ENCODE data around the gene TWIST2.
A peak's percentile ranks its signal among the peaks of the same experiment; 100 is the strongest.

Gene TWIST2

DNA sequence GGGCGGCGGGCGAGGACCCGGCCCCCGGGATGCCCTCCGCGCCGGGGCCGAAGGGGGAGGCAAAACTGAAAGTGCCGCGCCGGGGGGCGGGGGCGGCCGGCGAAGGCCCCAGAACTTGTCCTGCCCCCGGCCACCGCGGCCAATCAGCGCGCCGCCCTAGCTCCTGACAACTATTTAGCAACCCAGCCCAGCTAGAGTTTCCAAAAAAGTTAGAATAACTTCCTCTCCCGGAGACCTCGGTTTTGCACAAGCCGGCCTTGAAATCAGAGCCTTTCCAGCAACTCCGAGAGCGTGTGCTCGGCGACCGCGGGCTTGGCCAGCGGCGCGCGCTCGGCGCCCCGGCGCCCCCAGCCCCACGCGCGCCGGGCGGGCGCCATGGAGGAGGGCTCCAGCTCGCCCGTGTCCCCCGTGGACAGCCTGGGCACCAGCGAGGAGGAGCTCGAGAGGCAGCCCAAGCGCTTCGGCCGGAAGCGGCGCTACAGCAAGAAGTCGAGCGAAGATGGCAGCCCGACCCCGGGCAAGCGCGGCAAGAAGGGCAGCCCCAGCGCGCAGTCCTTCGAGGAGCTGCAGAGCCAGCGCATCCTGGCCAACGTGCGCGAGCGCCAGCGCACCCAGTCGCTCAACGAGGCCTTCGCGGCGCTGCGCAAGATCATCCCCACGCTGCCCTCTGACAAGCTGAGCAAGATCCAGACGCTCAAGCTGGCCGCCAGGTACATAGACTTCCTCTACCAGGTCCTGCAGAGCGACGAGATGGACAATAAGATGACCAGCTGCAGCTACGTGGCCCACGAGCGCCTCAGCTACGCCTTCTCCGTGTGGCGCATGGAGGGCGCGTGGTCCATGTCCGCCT is at the start of gene TWIST2:
TSS of gene TWIST2 (plus strand) at position 245 of the 850 bp plus-strand sequence. CDS start at position 376, 131 bp downstream.
- peak; percentile 52 for DNase-seq (ENCODE audit: low spot score)

DNA sequence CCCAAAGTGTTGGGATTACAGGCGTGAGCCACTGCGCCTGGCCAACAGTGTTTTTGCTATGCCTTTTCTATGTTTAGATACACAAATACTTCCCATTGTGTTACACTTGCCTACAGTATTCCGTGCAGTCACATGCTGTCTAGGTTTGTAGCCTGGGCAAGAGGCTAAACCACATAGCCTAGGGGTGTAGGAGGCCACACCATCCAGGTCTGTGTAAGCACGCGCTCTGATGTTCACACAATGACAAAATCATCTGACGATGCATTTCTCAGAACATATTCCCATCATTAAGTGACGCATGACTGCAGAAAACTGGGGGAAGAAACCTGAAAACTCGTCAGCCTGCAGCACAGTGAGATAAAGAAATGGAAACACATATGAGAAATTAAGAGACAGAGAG is 46.1 kb upstream of the TWIST2 start:
- no peak for DNase-seq (ENCODE audit: low spot score)

DNA sequence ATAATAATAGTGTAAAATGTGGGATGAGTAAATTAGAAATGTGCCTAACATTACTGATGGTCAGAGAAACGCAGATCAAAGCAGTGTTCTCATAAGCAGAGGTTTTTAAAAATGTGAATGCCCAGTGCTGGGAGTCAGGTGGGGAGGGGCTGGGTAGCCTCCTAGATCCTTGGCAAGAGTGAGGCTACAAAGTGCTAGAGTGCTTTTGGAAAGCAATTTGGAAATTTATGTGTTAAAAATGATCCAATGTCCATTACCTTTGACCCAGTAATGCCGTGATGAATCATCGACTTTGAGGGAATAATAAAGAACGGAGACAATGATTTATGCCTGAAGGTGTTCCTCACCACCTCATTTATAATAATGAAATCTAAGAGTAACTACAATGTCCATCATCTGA is 44.9 kb upstream of the TWIST2 start:
- DNase-seq (ENCODE audit: low spot score), result no peak

DNA sequence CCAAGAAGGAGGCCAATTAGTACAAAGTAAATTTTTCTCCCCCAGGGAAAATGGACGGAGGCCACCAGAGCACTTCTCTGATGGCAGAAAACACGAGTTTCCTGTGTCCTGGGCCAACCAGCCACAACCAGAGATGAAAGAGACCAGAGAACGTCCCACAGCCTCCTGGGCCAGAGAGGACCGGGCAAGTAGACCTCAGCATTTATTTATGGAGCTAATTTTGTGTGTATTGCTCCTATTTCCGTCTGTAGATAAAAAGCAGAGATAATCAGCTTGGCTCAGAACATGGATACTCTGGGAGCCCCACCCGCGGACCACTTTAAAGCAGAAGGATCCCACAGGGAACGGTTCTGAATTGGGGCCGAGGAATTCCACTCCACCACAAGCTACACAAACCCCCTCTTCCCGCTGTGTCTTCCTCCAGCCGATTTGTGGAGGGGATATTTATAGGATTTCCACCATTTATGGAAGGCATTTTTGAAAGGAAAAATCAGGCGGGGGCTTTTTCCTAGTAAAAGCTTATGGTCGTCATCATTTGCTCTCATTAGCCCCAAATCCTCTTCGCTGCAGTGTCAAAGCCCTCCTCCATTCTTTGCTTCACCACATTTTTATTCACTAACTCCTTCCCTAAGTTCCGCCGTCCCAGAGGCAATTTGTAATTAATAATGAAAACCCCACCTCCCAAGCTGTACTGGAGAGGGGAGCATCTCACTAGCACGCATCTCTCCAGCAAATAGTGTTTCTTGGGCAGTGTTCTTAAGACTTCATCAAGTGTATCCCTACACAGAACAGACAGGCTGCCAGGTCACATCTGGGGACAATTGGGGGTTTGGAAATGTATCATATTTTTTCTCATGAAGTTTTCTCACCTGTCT is 43.7 kb upstream of the TWIST2 start:
- DNase-seq (ENCODE audit: low spot score), result no peak

GRCh38 chr2:238808761-238809160 is 39.1 kb upstream of the TWIST2 start:
- no peak for DNase-seq (ENCODE audit: low spot score)

- no peak for DNase-seq (ENCODE audit: low spot score)
Measured at GRCh38 chr2:238810321-238810720, 37.6 kb upstream of the TWIST2 start.

GRCh38 chr2:238811293-238811692 is 36.6 kb upstream of the TWIST2 start:
- no peak for DNase-seq (ENCODE audit: low spot score)

DNA sequence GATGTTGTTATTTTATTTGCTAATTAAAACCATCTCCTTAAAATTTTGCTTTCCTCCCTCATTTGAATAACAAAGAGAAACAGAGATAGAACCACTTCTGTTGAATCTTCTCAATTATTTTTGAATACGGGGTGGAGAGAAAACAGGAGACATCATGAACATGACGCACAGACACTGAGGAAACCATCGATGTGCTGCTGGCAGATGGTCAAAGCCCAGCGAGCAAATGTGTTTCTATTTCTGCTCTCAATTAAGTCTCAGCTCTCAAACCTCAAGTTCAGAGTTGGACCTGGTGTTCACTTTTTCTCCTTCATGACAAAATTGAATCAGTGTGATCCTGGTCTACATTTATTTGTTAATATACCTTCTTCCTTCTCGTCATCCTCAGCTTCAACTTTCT is 36.1 kb upstream of the TWIST2 start:
- no peak for DNase-seq (ENCODE audit: low spot score)

- no peak for DNase-seq (ENCODE audit: low spot score)
Measured at GRCh38 chr2:238813109-238813508, 34.8 kb upstream of the TWIST2 start.

DNA sequence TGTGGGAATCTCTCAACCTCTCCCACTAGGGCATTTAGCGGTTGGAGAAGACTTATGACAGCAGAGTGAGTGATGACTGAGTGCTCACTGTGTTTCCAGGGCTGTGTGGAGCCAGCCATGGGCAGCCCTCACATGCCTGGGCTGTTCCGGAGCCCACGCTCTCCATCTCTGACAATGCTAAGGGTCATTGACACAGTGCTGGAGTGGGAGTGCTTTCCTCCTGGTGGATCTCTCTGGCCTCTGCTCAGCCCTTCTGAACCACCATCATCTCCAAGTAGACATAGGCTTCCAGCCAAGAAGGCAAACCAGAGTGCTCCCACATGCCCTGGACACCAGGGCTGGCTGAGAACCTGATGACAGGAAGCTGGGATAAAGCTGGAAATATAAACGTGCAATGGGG is 33.1 kb upstream of the TWIST2 start:
- DNase-seq (ENCODE audit: low spot score), result no peak

- no peak for DNase-seq (ENCODE audit: low spot score)
Measured at GRCh38 chr2:238816291-238816690, 31.6 kb upstream of the TWIST2 start.

GRCh38 chr2:238817382-238817781 is 30.5 kb upstream of the TWIST2 start:
- no peak for DNase-seq (ENCODE audit: low spot score)

GRCh38 chr2:238817891-238818290 is 30.0 kb upstream of the TWIST2 start:
- no peak for DNase-seq (ENCODE audit: low spot score)

GRCh38 chr2:238818561-238818960 is 29.3 kb upstream of the TWIST2 start:
- DNase-seq (ENCODE audit: low spot score), result no peak

- DNase-seq (ENCODE audit: low spot score), result no peak
Measured at GRCh38 chr2:238820197-238820596, 27.7 kb upstream of the TWIST2 start.

GRCh38 chr2:238820916-238821315 is 27.0 kb upstream of the TWIST2 start:
- no peak for DNase-seq (ENCODE audit: low spot score)

- no peak for DNase-seq (ENCODE audit: low spot score)
Measured at GRCh38 chr2:238821391-238821790, 26.5 kb upstream of the TWIST2 start.

- DNase-seq (ENCODE audit: low spot score), result no peak
Measured at GRCh38 chr2:238821944-238822670, 25.8 kb upstream of the TWIST2 start.

- no peak for DNase-seq (ENCODE audit: low spot score)
Measured at GRCh38 chr2:238822955-238823354, 24.9 kb upstream of the TWIST2 start.

- DNase-seq (ENCODE audit: low spot score), result no peak
Measured at GRCh38 chr2:238831177-238831576, 16.7 kb upstream of the TWIST2 start.

DNA sequence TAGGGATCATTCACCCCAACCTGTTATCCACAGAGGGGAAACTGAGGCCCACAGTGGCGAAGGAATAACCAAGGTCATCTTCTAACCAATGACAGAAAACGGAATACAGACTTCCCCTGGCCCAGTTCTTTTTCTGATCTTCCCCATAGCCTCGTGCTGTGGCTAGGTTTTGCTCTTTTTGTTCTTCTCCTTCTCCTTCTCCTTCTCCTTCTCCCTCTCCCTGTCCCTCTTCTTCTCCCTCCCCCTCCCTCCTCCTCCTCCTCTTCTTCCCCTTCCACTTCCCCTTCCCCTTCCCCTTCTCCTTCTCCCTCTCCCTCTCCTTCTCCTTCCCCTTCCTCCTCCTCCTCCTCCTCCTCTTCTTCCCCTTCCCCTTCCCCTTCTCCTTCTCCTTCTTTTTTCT is 12.9 kb upstream of the TWIST2 start:
- DNase-seq (ENCODE audit: low spot score), result no peak

- DNase-seq (ENCODE audit: low spot score), result no peak
Measured at GRCh38 chr2:238835726-238836301, 12.1 kb upstream of the TWIST2 start.
